Esophagus muscularis mucosa (tissue), 4 donors: ENCODE results near the gene TRHDE. TPM values are rescaled to one million over a fixed set of nuclear protein-coding genes. Genes with fewer than 3 reads are reported as not detected.

Source experiments
- DNase-seq: peaks from one replicate; pipeline ENCODE4 v3.0.0-alpha.2; 2017; ENCODE audit errors: extremely low spot score
- H3K27ac ChIP-seq, 4 donors: fragments of 200-600 bp; sonication (generic); replicated peaks in 1 of 4; 1 replicate in 3 of 4; 2 replicates in 1 of 4; pipeline ENCODE4 v1.5.1; 2016 to 2019; ENCODE audit warnings: mild to moderate bottlenecking in 1 of 4
- H3K27me3 ChIP-seq, 4 donors: fragments of 200-600 bp; sonication (generic); one replicate each; pipeline versions ENCODE4 v1.5.1 to v1.6.0; 2016 to 2019
- H3K36me3 ChIP-seq, 4 donors: fragments of 200-600 bp; sonication (generic); one replicate each; pipeline ENCODE4 v1.5.1; 2016 to 2019
- H3K4me1 ChIP-seq, 4 donors: fragments of 200-600 bp; sonication (generic); one replicate each; pipeline ENCODE4 v1.5.1; 2016 to 2019
- H3K4me3 ChIP-seq, 4 donors: fragments of 200-600 bp; sonication (generic); 1 replicate in 2 of 4; 2 replicates in 2 of 4; pipeline ENCODE4 v1.5.1; 2016 to 2019; ENCODE audit warnings: mild to moderate bottlenecking in 4 of 4, moderate library complexity in 1 of 4
- H3K9me3 ChIP-seq, 4 donors: fragments of 200-600 bp; sonication (generic); 1 replicate in 3 of 4; 2 replicates in 1 of 4; pipeline ENCODE4 v1.5.1; 2016 to 2019
- CTCF ChIP-seq, 3 experiments: fragments of 200-600 bp in 2 of 3; fragments of 450-650 bp in 1 of 3; sonication (generic) in 2 of 3; IDR thresholded peaks; one replicate each; pipeline ENCODE4 v1.5.1; 2017 to 2019; ENCODE audit warnings: antibody characterized with exemption in 3 of 3, mild to moderate bottlenecking in 2 of 3, moderate library complexity in 1 of 3
- EP300 ChIP-seq: sonication (generic); formaldehyde crosslinking; IDR thresholded peaks from one replicate; pipeline ENCODE4 v1.6.1; 2017; ENCODE audit warnings: antibody characterized with exemption
- POLR2A ChIP-seq: fragments of 450-650 bp; IDR thresholded peaks from one replicate; pipeline ENCODE4 v1.6.1; 2017; ENCODE audit warnings: antibody characterized with exemption, moderate library complexity, mild to moderate bottlenecking, low read depth
- POLR2AphosphoS5 ChIP-seq, 2 donors: sonication (generic); formaldehyde crosslinking; IDR thresholded peaks; one replicate each; pipeline ENCODE4 v1.6.1; 2017; ENCODE audit warnings: antibody characterized with exemption in 2 of 2
- WGBS: methylation state at CpG from one replicate; pipeline ENCODE4 v1.1.5; 2018; 5-methylcytosine and 5-hydroxymethylcytosine counted together
- intact Hi-C: fragments of 100-400 bp; cut with DNase I; formaldehyde crosslinking; loops from one replicate; pipeline ENCODE4 v1.15.1; 2023
- total RNA-seq, 4 donors: library from RNA; depleted of rRNA; stranded (reverse); fragments of >200 nt; gene quantifications; one replicate each; pipeline versions ENCODE4 v1.1.0 to v1.2.1, GENCODE V29; 2016

TRHDE gene
- total RNA-seq, 4 donors from 2014 or later, result 0.33 to 1.2 (median 0.74) TPM

GRCh38 chr12:72485017-72485701, 213.0 kb downstream of the TRHDE start:
- no peaks in the 10 kb centered on the region for H3K36me3 ChIP-seq
- no peaks in the 10 kb centered on the region for H3K27me3 ChIP-seq
- TF ChIP-seq CTCF (IDR thresholded peaks at IDR 0.05) (no peak), EP300 (no peak), POLR2AphosphoS5 (IDR thresholded peaks at IDR 0.05) (no peak), POLR2A (no peak)
- intact Hi-C loops, result no loop called here
- no peaks in the 10 kb centered on the region for H3K9me3 ChIP-seq
- DNase-seq, result no peak
- H3K4me1 ChIP-seq, result no peaks in the 10 kb centered on the region
- 90% methylated on average over 2 of the region's 4 CpGs for WGBS
- H3K4me3 ChIP-seq, result no peak overlapping the region
- no peak overlapping the region for H3K27ac ChIP-seq

DNA sequence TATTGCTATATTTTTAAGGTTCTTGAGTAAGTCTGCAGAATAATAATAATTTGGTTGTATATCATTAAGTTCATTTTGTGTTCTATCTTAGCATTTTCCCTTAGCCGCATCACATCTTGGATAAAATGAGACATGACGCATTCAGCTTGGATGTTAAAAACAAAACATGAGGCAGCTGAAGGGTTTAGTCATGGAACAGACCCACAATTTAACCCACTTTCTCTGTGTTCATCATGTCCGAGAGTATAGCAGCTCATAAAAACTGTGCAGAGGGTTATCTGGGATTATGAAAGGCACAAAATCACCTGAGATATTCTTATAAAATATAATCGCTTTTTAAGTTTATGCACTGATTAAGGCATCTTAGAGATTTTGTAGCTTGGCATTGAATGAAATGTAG, 219.3 kb downstream of the TRHDE start:
- TF ChIP-seq POLR2A (no peak), POLR2AphosphoS5 (IDR thresholded peaks at IDR 0.05) (no peak), CTCF (IDR thresholded peaks at IDR 0.05) (no peak), EP300 (no peak)
- Histone ChIP-seq H3K4me3 (no peak overlapping the region), H3K36me3 (no peaks in the 10 kb centered on the region), H3K27me3 (no peaks in the 10 kb centered on the region), H3K27ac (no peak overlapping the region), H3K9me3 (no peaks in the 10 kb centered on the region), H3K4me1 (no peaks in the 10 kb centered on the region)
- intact Hi-C loops, result no loop called here
- no peak for DNase-seq
- 77% methylated on average over 4 of the region's 4 CpGs for WGBS

GRCh38 chr12:72493407-72493806, 221.2 kb downstream of the TRHDE start:
- intact Hi-C loops, result no loop called here
- TF ChIP-seq EP300, result no peak
- TF ChIP-seq POLR2A, result no peak
- TF ChIP-seq POLR2AphosphoS5 (IDR thresholded peaks at IDR 0.05), result no peak
- no peak for TF ChIP-seq CTCF (IDR thresholded peaks at IDR 0.05)
- WGBS, result 76% methylated on average over 1 of the region's 1 CpG
- no peak overlapping the region for H3K27ac ChIP-seq
- H3K36me3 ChIP-seq, result no peaks in the 10 kb centered on the region
- DNase-seq, result no peak
- no peaks in the 10 kb centered on the region for H3K4me1 ChIP-seq
- H3K4me3 ChIP-seq, result no peak overlapping the region
- H3K9me3 ChIP-seq, result no peaks in the 10 kb centered on the region
- H3K27me3 ChIP-seq, result no peaks in the 10 kb centered on the region

DNA sequence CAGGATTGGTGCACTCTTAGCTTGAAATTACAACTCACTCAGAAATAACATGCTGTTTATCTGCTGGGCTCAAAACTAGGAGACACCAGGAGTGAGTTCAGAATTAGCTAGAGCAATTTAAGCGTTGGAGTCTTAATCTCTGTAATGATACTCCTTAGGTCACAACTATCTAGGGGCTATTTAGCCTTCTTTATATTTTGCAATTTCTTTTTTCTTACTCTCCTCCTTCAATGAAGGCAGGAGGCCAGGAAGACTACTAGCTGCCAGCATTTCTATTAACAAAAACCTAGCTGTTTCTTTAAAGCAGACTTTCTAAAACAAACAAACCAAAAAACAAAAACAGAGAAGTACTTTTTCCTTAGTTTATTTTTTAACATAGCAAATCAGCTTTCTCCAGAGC, 226.2 kb downstream of the TRHDE start:
- DNase-seq, result no peak
- 87% methylated on average over 1 of the region's 1 CpG for WGBS
- Histone ChIP-seq H3K4me1 (no peaks in the 10 kb centered on the region), H3K27me3 (no peaks in the 10 kb centered on the region), H3K27ac (no peak overlapping the region), H3K9me3 (no peaks in the 10 kb centered on the region), H3K36me3 (no peaks in the 10 kb centered on the region), H3K4me3 (no peak overlapping the region)
- intact Hi-C loops, result no loop called here
- no peak for TF ChIP-seq CTCF (IDR thresholded peaks at IDR 0.05)
- no peak for TF ChIP-seq EP300
- no peak for TF ChIP-seq POLR2A
- no peak for TF ChIP-seq POLR2AphosphoS5 (IDR thresholded peaks at IDR 0.05)

GRCh38 chr12:72499244-72499643, 227.1 kb downstream of the TRHDE start:
- WGBS, result 88% methylated on average over 5 of the region's 5 CpGs
- no peaks in the 10 kb centered on the region for H3K27me3 ChIP-seq
- H3K27ac ChIP-seq, result no peak overlapping the region
- intact Hi-C loops, result no loop called here
- H3K9me3 ChIP-seq, result no peaks in the 10 kb centered on the region
- DNase-seq, result no peak
- TF ChIP-seq POLR2AphosphoS5 (IDR thresholded peaks at IDR 0.05) (no peak), EP300 (no peak), CTCF (IDR thresholded peaks at IDR 0.05) (no peak), POLR2A (no peak)
- no peak overlapping the region for H3K4me3 ChIP-seq
- H3K36me3 ChIP-seq, result no peaks in the 10 kb centered on the region
- H3K4me1 ChIP-seq, result no peaks in the 10 kb centered on the region
